Bronchial epithelial cell (primary cell): ENCODE measurements around the gene ITPR3. TPM values are rescaled to one million over a fixed set of nuclear protein-coding genes. Genes with fewer than 3 reads are reported as not detected.

Experiments
- DNase-seq: peaks from one replicate; pipeline ENCODE4 v3.0.0-alpha.2; 2010; ENCODE audit warnings: low read depth
- FAIRE-seq: peaks from 2 replicates; lab custom pipeline; 2011; peaks lifted over from hg19 to GRCh38; lab: Jason Lieb, UNC
- H3K27me3 ChIP-seq: 2 replicates; pipeline ENCODE4 v1.5.1; 2011; ENCODE audit warnings: low read length; ENCODE audit not compliant: control insufficient read depth, insufficient read depth
- H3K36me3 ChIP-seq: 2 replicates; pipeline ENCODE4 v1.5.1; 2011; ENCODE audit warnings: low read length; ENCODE audit not compliant: control insufficient read depth, insufficient read depth
- H3K4me3 ChIP-seq: 2 replicates; pipeline ENCODE4 v1.5.1; 2011; ENCODE audit warnings: mild to moderate bottlenecking, low read depth, low read length, control low read depth
- CTCF ChIP-seq: IDR thresholded peaks from 2 replicates; pipeline ENCODE4 v1.5.1; 2011; ENCODE audit warnings: mild to moderate bottlenecking, moderate library complexity, low read length, control low read depth, inconsistent platforms; ENCODE audit not compliant: insufficient read depth, severe bottlenecking
- total RNA-seq: library from RNA; depleted of rRNA; stranded (reverse); fragments of >200 nt; gene quantifications from 2 replicates; pipeline ENCODE4 v1.2.1, GENCODE V29; 2014

ITPR3 gene
- total RNA-seq, 1 donor from 2014 or later = 95.6 TPM

GRCh38 chr6:33677689-33678088 lies 56.6 kb downstream of the ITPR3 start:
- H3K4me3 ChIP-seq = no peak overlapping the region
- no peak for TF ChIP-seq CTCF
- H3K27me3 ChIP-seq = no peaks in the 10 kb centered on the region
- no peak for DNase-seq
- H3K36me3 ChIP-seq = peaks cover 72% of the 10 kb centered on the region
- peak; percentile 60 for FAIRE-seq

GRCh38 chr6:33678233-33678931 lies 57.3 kb downstream of the ITPR3 start:
- Histone ChIP-seq H3K36me3 (peaks cover 75% of the 10 kb centered on the region), H3K4me3 (no peak overlapping the region), H3K27me3 (no peaks in the 10 kb centered on the region)
- DNase-seq (no peak), FAIRE-seq (no peak)
- no peak for TF ChIP-seq CTCF

GRCh38 chr6:33678932-33679490 lies 57.9 kb downstream of the ITPR3 start:
- Histone ChIP-seq H3K27me3 (no peaks in the 10 kb centered on the region), H3K4me3 (no peak overlapping the region), H3K36me3 (peaks cover 75% of the 10 kb centered on the region)
- TF ChIP-seq CTCF = no peak
- FAIRE-seq (no peak), DNase-seq (no peak)

- no peak overlapping the region for H3K4me3 ChIP-seq
- no peaks in the 10 kb centered on the region for H3K27me3 ChIP-seq
- DNase-seq (no peak), FAIRE-seq (no peak)
- TF ChIP-seq CTCF = no peak
- H3K36me3 ChIP-seq = peaks cover 77% of the 10 kb centered on the region
Observed at GRCh38 chr6:33679761-33680160, 58.6 kb downstream of the ITPR3 start.

GRCh38 chr6:33682341-33682740 lies 61.2 kb downstream of the ITPR3 start:
- no peak for FAIRE-seq
- Histone ChIP-seq H3K4me3 (no peak overlapping the region), H3K36me3 (peaks cover 79% of the 10 kb centered on the region), H3K27me3 (no peaks in the 10 kb centered on the region)
- DNase-seq = no peak
- no peak for TF ChIP-seq CTCF

GRCh38 chr6:33683051-33683571 lies 62.0 kb downstream of the ITPR3 start:
- Histone ChIP-seq H3K27me3 (no peaks in the 10 kb centered on the region), H3K36me3 (peaks cover 78% of the 10 kb centered on the region), H3K4me3 (no peak overlapping the region)
- FAIRE-seq (no peak), DNase-seq (no peak)
- no peak for TF ChIP-seq CTCF
